ENCODE data around the gene DNMT1. TPM values are rescaled to one million over a fixed set of nuclear protein-coding genes. Genes with fewer than 3 reads are reported as not detected.
A peak's percentile ranks its signal among the peaks of the same experiment; 100 is the strongest.
"Not testable (repeated sequence)": the region's sequence is repeated elsewhere in the genome, so short reads cannot be mapped to it uniquely, and the experiment has no call there.

DNMT1 gene
- 160 TPM for polyA plus RNA-seq (ENCODE audit: insufficient read length)
- long read RNA-seq, donor 1, partial matches to known transcripts: 16 of 16 reads
- long read RNA-seq, donor 1, other reads (novel, unspliced or antisense): 0 of 16 reads
- long read RNA-seq, donor 2, partial matches to known transcripts: 0 of 1 reads
- long read RNA-seq, donor 2, other reads (novel, unspliced or antisense): 0 of 1 reads
- long read RNA-seq, donor 3, full-length matches to known transcripts: 1 of 1 reads
- long read RNA-seq, donor 3, partial matches to known transcripts: 0 of 1 reads
- long read RNA-seq, donor 3, other reads (novel, unspliced or antisense): 0 of 1 reads
- long read RNA-seq, donor 4: 0 reads
- long read RNA-seq, donor 5, full-length matches to known transcripts: 4 of 4 reads
- long read RNA-seq, donor 5, partial matches to known transcripts: 0 of 4 reads
- long read RNA-seq, donor 5, other reads (novel, unspliced or antisense): 0 of 4 reads
- long read RNA-seq, donor 6: 0 reads
- long read RNA-seq, donor 7, partial matches to known transcripts: 212 of 220 reads
- long read RNA-seq, donor 7, other reads (novel, unspliced or antisense): 5 of 220 reads
- long read RNA-seq, donor 8: 0 reads

GRCh38 chr19:10194500-10195198 lies at the start of gene DNMT1:
Gene DNMT1, minus strand, starts transcription at chr19:10194953. Its CDS starts 54 bp downstream, at chr19:10194899.
- DNase-seq: peak; percentile 95

- DNase-seq: no peak
Observed at GRCh38 chr19:10243606-10244005, 48.9 kb upstream of the DNMT1 start.

GRCh38 chr19:10241826-10242449 lies 47.2 kb upstream of the DNMT1 start:
- not testable (repeated sequence) for DNase-seq

- peak; percentile 56 for DNase-seq
Observed at GRCh38 chr19:10238172-10238783, 43.5 kb upstream of the DNMT1 start.

DNA sequence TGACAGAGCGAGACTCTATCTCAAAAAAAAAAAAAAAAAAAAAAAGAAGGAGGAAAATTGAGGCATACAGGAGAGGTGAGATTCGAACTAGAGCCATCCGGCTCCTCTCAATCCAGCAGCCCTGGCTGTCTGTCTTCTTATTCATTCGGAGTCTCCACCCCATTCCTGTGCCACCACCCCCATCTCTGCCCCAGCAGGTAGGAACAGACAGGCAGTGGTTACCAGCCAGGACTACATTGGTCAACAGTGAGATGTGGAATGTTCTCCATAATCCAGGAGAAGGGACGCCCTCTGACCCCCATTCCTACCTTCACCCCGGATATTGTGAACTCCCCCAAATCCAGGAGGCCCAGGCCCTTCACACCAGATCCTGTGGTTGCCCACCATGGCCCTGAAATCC lies 42.9 kb upstream of the DNMT1 start:
- DNase-seq: no peak

DNA sequence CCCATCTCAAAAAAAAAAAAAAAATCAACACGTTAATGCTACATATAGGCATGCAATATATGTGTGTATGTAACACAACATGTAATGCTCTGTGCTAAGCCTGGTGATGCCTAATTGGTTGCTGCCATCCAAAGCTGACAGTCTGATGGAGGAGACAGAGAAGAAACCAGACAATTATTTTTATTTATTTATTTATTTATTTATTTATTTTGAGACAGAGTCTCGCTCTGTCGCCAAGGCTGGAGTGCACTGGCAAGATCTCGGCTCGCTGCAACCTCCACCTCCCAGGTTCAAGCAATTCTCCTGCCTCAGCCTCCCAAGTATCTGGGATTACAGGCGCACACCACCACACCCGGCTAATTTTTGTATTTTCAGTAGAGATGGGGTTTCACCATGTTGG lies 40.7 kb upstream of the DNMT1 start:
- DNase-seq: not testable (repeated sequence)

DNA sequence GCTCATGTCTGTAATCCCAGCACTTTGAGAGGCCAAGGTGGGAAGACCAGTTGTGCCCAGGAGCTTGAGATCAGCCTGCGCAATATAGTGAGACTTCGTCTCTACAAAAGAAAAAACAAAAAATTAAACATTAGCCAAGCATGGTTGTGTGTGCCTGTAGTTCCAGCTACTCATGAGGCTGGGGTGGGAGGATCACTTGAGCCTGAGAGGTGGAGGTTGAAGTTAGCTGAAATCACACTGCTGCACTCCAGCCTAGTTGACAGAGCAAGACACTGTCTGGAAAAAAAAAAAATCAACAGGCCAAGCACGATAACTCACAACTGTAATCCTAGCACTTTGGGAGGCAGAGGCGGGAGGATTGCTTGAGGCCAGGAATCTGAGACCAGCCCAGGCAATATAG lies 40.2 kb upstream of the DNMT1 start:
- DNase-seq: no peak

- DNase-seq: no peak
Observed at GRCh38 chr19:10233946-10234345, 39.2 kb upstream of the DNMT1 start.

DNA sequence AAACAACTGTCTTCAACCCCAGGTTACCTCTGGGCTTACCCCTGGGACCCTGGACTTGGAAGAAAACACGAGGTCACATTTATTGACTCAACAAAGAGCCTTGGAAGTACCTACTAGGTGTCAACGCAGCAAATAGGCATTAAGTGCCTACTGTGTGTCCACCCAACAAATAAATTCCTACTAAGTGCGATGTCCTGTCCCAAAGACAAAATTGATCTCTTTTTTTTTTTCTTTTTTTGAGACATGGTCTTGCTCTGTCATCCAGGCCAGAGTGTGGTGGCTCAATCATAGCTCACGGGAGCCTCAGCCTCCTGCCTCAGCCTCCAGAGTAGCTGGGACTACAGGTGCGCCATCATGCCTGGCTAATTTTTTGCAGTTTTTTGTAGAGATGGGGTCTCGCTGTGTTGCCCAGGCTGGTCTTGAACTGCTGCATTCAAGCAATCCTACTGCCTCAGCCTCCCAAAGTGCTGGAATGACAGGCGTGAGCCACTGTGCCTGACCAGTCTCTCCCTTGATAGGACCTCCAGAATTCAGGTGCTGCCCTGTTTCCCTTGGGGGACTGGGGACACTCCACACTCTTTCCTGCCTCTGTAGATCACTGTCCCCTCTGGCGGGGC lies 37.0 kb upstream of the DNMT1 start:
- DNase-seq: no peak

DNA sequence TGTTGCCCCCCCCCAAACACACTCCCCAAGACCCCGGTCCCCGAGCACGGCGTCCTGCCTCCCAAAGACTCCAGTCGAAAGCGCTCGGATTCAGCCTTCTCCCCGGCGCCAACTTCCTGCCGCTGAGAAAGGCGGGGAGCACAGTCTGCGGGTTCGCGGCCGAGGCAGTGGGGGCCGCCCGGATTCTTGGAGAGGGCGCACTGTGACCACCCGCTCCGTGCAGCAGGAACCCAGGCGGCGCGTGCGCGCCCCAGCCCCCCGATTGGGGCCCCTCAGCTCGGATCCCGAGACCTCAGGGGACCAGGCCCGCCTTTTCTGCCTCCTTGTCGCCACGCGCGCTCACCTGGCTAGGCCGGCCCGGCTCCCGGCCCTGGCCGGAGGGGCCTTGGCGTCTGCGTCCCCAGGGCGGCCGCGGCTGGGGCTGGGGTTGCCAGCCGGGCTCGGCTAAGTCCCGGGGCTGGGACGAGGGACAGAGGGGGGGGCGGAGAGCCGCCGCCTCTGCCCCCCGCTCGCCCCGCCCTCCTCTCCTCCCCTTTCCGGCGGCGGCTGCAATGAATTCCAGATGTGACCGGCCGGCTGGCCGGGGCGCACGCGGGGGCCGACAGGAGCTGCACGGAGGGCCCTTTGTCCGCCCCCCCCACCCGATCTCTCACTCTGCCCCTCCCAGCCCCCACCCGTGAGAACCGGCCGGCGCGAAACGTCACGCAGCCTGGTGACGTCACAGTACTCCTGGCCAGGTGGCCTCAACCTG lies 36.3 kb upstream of the DNMT1 start, which contains the start of gene S1PR2:
TSS of gene S1PR2 (minus strand) at position 471 of the 751 bp plus-strand sequence. CDS start 6,426 bp downstream, outside the sequence.
- DNase-seq: peak; percentile 83

DNA sequence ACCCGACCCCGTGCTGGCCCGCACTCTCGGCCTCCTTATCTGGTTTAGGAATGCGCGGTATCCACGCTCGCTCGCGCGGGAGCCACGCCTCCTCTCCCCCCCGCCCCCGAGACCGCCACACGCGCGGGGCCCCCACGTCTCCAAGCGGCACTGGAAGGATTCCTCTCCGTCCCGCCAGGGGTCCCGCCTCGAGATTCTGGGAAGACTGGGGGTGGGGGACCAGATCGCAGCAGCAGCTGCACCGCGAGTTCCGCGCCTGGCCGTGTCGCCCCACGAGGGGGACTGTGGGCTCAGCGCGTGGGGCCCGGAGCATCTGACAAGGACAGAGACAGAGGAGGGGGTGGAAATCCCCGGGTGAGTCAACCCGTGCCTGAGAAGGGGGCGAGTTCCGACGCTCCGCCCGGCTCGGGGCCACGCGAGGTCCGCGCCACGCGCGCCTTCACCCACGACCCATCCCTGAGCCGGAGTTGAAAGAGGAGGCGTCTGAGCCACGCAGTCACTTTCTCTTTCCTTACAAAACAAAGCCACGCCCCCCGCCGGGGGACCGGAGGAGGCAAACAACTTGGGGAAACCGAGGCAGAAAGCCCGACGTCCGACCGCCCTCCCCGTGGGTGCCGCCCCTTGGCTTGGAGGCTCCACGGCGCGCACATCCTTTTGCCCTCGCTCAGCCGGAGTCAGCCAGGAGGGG lies 35.6 kb upstream of the DNMT1 start:
- peak; percentile 45 for DNase-seq

DNA sequence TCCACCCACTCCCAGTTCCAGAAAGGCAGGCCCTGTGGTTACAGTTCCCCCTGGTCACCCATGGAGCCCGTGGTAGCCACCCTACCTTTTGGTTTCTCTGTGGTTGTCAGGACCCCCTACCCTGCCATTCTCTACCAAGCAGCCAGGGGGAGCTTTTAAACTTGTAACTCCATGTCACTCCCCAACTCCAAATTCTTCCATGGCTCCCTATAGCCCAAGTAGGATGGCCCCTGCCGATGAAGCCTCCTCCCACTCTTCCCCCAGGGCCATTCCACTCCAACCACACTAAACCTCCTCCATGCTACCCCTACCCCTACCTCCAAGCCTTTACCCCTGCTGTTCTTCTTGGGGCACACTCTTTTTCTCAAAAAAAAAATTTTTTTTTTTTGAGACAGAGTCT lies 34.2 kb upstream of the DNMT1 start:
- DNase-seq: no peak

DNA sequence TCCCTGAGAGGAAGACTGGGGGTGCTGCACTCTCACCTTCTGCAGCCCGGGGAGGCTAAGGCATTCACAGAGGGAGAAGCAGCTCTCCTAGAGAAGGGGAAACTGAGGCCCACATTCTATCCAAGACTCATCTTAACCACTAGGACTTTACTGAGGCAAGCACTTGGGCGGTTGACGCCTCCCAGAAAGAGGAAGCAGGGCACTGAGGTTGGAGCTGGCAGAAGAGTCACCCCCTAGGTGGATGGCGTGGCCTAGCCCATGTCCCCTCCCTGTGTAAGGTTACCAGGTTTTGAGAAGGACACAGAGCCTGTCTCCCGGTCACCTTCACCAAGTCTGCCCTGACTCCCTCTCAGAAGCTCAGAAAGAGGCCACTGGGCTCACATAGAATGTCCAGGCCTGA lies 33.6 kb upstream of the DNMT1 start:
- DNase-seq: no peak

DNA sequence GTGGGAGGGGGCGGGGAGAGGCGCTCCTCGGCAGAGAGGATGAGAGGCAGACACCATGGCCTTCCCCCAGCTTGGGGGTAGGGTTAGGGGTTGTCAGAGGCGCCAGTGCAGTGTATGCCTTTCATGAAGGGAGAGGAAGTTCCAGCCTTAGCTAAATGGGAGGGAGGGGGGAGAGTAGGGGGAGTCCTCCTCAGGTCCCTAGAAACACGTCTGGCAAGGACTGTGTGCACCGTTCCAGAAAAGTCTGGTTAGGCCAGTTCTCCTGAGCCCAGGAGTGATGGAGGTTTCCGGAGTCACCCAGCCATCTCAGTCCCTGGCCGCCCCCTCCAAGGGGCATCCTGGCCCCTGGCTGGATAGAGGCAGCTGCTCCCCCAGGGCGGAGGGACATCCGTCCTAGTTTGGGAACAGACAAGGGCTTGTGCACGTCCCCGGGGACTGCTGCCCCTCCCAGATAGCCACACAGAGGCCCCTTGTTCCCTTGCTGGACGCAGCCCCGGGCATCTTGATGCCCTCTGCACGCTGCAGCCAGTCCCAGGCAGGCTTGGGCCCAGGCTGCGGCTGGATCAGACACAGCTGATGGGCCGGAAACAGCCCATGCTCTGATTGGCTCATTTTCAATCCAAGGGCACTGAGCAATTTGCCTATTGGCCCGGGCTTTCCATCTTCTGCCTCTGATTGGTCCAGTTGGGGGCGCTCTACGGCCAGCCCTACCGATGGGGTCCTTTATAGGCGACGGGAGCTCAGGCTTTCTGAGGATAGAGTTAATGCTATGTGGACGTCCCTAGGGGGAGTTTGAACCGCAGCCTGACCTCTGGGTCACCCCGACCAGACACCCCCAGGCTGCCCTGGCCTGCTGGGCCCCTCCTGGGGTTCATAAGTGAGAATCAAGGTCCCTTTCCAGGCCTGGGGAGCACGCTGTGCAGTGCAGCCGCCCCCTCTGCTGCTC lies 32.5 kb upstream of the DNMT1 start:
- peak; percentile 68 for DNase-seq

GRCh38 chr19:10226376-10227025 lies 31.7 kb upstream of the DNMT1 start:
- DNase-seq: peak; percentile 85

- no peak for DNase-seq
Observed at GRCh38 chr19:10226021-10226375, 31.2 kb upstream of the DNMT1 start.

GRCh38 chr19:10224337-10224736 lies 29.6 kb upstream of the DNMT1 start:
- DNase-seq: no peak

GRCh38 chr19:10223488-10224213 lies 28.9 kb upstream of the DNMT1 start:
- no peak for DNase-seq

Measured in left kidney (tissue), 8 donors.